ENCODE results near the gene PTPRD.

Gene PTPRD

DNA sequence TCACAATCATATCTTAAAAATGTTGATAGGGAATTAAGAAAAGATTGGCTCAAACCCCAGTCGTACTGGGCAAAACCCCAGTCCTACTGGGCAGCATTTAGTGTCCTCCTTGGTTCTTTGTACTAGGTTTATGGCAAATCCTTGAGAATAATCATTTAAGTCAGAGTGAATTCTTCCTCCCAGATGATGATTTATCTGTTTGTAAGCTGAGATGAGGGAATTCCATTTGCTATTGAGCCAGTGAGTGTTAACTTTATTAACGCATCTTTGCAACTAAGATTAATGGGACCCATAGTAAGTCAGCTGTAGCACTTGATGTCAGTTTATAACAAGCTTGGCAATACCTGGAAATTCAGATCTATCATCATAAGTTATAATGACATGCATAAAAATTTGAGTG, 1991.4 kb downstream of the PTPRD start:
- H3K27me3 ChIP-seq (ENCODE audit: control insufficient read depth in 1 of 2, insufficient read depth in 2 of 2, low read length in 2 of 2) = no peaks in the 10 kb centered on the region
- no peak overlapping the region for H3K4me3 ChIP-seq (ENCODE audit: low read depth in 1 of 2, low read length in 2 of 2)
- no peaks in the 10 kb centered on the region for H3K9me3 ChIP-seq (ENCODE audit: control insufficient read depth in 1 of 2, low read length in 2 of 2)
- no peaks in the 10 kb centered on the region for H3K4me1 ChIP-seq (ENCODE audit: control insufficient read depth in 1 of 2, insufficient read depth in 2 of 2, low read length in 2 of 2)
- no peaks in the 10 kb centered on the region for H3K36me3 ChIP-seq (ENCODE audit: control insufficient read depth in 1 of 2, insufficient read depth in 2 of 2, low read length in 2 of 2)
- H3K9ac ChIP-seq (ENCODE audit: low read depth in 1 of 2, low read length in 2 of 2) = no peak overlapping the region
- no peak overlapping the region for H3K27ac ChIP-seq (ENCODE audit: low read depth, low read length)

DNA sequence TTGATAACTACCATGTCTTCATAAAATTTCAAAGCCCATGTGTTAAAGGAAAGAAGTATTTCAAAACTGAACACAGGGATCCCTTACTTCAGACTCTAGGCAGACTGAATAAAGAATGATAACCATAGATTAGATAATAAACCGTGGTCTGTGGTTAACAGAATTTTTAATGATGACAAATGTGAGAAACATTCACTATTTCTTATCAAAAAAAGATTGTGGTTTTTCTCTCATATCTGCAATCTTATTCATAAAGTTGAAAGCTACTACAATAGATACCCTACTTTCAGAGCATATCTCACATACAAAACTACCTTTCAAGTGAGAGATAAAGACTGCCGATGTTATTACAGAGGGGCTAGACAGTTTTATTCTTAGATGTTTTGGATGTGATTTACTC, 1996.4 kb downstream of the PTPRD start:
- no peak overlapping the region for H3K27ac ChIP-seq (ENCODE audit: low read depth, low read length)
- no peaks in the 10 kb centered on the region for H3K36me3 ChIP-seq (ENCODE audit: control insufficient read depth in 1 of 2, insufficient read depth in 2 of 2, low read length in 2 of 2)
- no peak overlapping the region for H3K9ac ChIP-seq (ENCODE audit: low read depth in 1 of 2, low read length in 2 of 2)
- H3K4me3 ChIP-seq (ENCODE audit: low read depth in 1 of 2, low read length in 2 of 2) = no peak overlapping the region
- H3K9me3 ChIP-seq (ENCODE audit: control insufficient read depth in 1 of 2, low read length in 2 of 2) = no peaks in the 10 kb centered on the region
- no peaks in the 10 kb centered on the region for H3K27me3 ChIP-seq (ENCODE audit: control insufficient read depth in 1 of 2, insufficient read depth in 2 of 2, low read length in 2 of 2)
- H3K4me1 ChIP-seq (ENCODE audit: control insufficient read depth in 1 of 2, insufficient read depth in 2 of 2, low read length in 2 of 2) = no peaks in the 10 kb centered on the region

DNA sequence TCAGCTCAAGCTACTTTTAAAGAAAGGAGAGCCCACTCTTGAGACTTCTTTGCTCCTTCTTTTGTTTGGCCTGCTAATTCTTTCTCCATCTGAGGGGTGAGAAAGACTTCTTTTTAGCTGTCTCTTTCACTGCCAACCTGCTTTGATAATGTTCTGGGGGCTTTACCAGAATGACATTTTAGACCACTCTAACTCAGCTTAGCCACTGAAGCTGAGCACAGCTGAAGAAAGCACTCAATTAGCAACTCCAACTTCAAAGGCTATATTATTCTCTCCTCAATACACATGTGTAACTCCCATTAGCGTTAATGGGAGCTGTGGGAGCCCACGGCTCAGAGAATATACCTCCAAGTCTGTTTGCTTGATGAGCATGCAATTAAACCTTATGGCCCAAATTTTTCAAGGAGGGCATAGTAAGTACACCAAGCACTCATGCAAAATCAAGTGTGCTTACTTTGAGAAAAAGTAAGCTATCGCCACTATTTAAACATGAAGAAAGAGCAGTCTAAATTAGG, 1997.8 kb downstream of the PTPRD start:
- Histone ChIP-seq H3K9ac (ENCODE audit: low read depth in 1 of 2, low read length in 2 of 2) (no peak overlapping the region), H3K27ac (ENCODE audit: low read depth, low read length) (no peak overlapping the region), H3K4me1 (ENCODE audit: control insufficient read depth in 1 of 2, insufficient read depth in 2 of 2, low read length in 2 of 2) (no peaks in the 10 kb centered on the region), H3K4me3 (ENCODE audit: low read depth in 1 of 2, low read length in 2 of 2) (no peak overlapping the region), H3K27me3 (ENCODE audit: control insufficient read depth in 1 of 2, insufficient read depth in 2 of 2, low read length in 2 of 2) (no peaks in the 10 kb centered on the region), H3K9me3 (ENCODE audit: control insufficient read depth in 1 of 2, low read length in 2 of 2) (no peaks in the 10 kb centered on the region), H3K36me3 (ENCODE audit: control insufficient read depth in 1 of 2, insufficient read depth in 2 of 2, low read length in 2 of 2) (no peaks in the 10 kb centered on the region)

DNA sequence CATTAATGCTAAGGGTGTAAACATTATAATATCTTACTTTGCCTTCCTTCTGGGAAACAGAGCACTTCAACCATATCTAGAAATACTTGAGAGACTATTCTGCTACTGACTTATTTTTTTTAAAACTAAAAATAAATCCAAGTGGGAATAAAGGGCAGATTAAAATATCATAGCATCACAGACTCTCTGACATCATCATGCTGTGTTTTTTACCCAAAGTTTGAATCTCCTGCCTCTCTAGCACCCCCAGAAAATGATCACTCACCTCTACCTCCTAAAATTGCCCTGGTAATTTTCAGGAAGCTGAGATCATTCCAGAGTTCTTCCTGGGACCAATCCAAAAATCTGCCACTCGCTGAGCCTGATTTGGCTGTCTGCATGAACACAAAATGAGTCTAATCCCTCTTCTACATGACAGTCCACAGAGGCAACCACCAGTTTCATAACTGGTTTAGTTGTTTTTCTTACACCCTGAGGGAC, 1999.4 kb downstream of the PTPRD start:
- Histone ChIP-seq H3K9me3 (ENCODE audit: control insufficient read depth in 1 of 2, low read length in 2 of 2) (no peaks in the 10 kb centered on the region), H3K27ac (ENCODE audit: low read depth, low read length) (no peak overlapping the region), H3K9ac (ENCODE audit: low read depth in 1 of 2, low read length in 2 of 2) (no peak overlapping the region), H3K4me1 (ENCODE audit: control insufficient read depth in 1 of 2, insufficient read depth in 2 of 2, low read length in 2 of 2) (no peaks in the 10 kb centered on the region), H3K27me3 (ENCODE audit: control insufficient read depth in 1 of 2, insufficient read depth in 2 of 2, low read length in 2 of 2) (no peaks in the 10 kb centered on the region), H3K4me3 (ENCODE audit: low read depth in 1 of 2, low read length in 2 of 2) (no peak overlapping the region), H3K36me3 (ENCODE audit: control insufficient read depth in 1 of 2, insufficient read depth in 2 of 2, low read length in 2 of 2) (no peaks in the 10 kb centered on the region)

DNA sequence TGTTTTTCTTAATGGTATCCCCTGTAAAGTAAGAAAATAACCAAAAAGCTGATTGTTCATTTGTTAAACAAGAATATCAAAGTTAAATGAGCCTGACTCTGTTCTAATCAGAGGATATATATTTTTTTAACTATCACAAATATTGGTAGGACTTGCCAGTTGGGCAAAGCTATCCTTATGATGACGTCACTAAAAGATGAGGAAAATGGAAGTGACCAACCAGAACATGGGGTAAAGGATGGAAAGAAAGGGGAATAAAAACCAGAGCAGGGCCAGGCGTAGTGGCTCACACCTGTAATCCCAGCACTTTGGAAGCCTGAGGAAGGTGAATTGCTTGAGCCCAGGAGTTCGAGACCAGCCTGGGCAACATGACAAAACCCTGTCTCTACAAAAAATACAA, 2001.6 kb downstream of the PTPRD start:
- Histone ChIP-seq H3K9ac (ENCODE audit: low read depth in 1 of 2, low read length in 2 of 2) (no peak overlapping the region), H3K4me3 (ENCODE audit: low read depth in 1 of 2, low read length in 2 of 2) (no peak overlapping the region), H3K4me1 (ENCODE audit: control insufficient read depth in 1 of 2, insufficient read depth in 2 of 2, low read length in 2 of 2) (no peaks in the 10 kb centered on the region), H3K27me3 (ENCODE audit: control insufficient read depth in 1 of 2, insufficient read depth in 2 of 2, low read length in 2 of 2) (no peaks in the 10 kb centered on the region), H3K9me3 (ENCODE audit: control insufficient read depth in 1 of 2, low read length in 2 of 2) (no peaks in the 10 kb centered on the region), H3K27ac (ENCODE audit: low read depth, low read length) (no peak overlapping the region), H3K36me3 (ENCODE audit: control insufficient read depth in 1 of 2, insufficient read depth in 2 of 2, low read length in 2 of 2) (no peaks in the 10 kb centered on the region)

DNA sequence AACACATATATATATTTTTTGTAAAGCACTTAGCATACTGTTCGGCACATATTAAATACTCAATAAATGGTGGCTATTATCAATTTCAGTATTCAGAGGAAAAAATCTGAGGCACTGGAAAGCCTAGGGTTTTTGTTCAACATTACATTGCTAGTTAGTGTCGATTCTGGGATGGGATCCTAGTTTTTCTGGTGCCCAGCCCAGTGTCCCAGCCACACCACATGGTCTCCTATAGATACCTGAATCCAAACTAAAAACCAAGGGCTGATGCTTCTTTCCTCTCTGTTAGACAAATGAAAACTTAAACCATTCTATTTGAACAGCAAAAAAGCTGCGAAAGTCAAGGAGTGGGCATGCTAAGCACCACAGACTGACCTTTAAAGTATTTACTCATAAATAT, 2002.5 kb downstream of the PTPRD start:
- Histone ChIP-seq H3K4me3 (ENCODE audit: low read depth in 1 of 2, low read length in 2 of 2) (no peak overlapping the region), H3K9ac (ENCODE audit: low read depth in 1 of 2, low read length in 2 of 2) (no peak overlapping the region), H3K36me3 (ENCODE audit: control insufficient read depth in 1 of 2, insufficient read depth in 2 of 2, low read length in 2 of 2) (no peaks in the 10 kb centered on the region), H3K27me3 (ENCODE audit: control insufficient read depth in 1 of 2, insufficient read depth in 2 of 2, low read length in 2 of 2) (no peaks in the 10 kb centered on the region), H3K4me1 (ENCODE audit: control insufficient read depth in 1 of 2, insufficient read depth in 2 of 2, low read length in 2 of 2) (no peaks in the 10 kb centered on the region), H3K27ac (ENCODE audit: low read depth, low read length) (no peak overlapping the region), H3K9me3 (ENCODE audit: control insufficient read depth in 1 of 2, low read length in 2 of 2) (no peaks in the 10 kb centered on the region)

DNA sequence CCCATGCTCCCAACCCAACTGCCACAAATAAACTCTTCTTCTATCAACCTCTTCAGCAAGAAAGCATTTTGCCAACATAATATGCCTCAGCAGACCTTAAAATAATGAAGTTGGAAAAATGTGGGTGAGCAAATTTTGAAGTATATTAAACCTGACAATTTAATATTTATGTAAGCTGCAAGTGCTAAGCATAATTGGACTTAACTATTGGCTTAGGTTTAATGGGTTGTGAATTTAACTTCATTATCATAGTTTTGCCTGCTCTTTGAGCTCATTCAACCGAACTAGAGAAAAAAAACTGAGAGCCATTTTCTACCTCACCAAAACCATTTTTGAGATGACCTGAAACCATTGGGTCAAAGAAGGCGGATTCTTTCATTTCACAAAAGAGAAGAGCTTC, 2007.7 kb downstream of the PTPRD start:
- H3K9ac ChIP-seq (ENCODE audit: low read depth in 1 of 2, low read length in 2 of 2) = no peak overlapping the region
- H3K27me3 ChIP-seq (ENCODE audit: control insufficient read depth in 1 of 2, insufficient read depth in 2 of 2, low read length in 2 of 2) = no peaks in the 10 kb centered on the region
- no peaks in the 10 kb centered on the region for H3K36me3 ChIP-seq (ENCODE audit: control insufficient read depth in 1 of 2, insufficient read depth in 2 of 2, low read length in 2 of 2)

DNA sequence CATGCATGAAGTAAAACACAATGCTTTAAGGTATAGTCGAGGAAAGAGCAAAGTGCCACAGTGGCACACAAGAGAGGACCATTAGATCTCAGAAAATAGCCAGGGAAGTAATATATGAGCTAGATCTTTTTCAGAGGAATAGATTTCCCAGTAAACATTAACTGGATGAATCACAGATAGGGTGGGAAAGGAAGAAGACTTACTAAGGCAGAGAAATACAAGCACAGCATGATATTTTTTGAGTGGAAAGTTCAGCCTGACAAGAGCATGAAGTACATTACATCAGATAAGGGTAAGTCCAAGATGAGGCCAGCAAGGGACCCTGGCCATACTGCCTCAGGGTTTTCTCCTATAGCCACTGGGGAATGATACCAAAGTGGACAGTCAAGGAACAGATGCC, 2008.6 kb downstream of the PTPRD start:
- Histone ChIP-seq H3K36me3 (ENCODE audit: control insufficient read depth in 1 of 2, insufficient read depth in 2 of 2, low read length in 2 of 2) (no peaks in the 10 kb centered on the region), H3K27me3 (ENCODE audit: control insufficient read depth in 1 of 2, insufficient read depth in 2 of 2, low read length in 2 of 2) (no peaks in the 10 kb centered on the region), H3K9ac (ENCODE audit: low read depth in 1 of 2, low read length in 2 of 2) (no peak overlapping the region), H3K4me1 (ENCODE audit: control insufficient read depth in 1 of 2, insufficient read depth in 2 of 2, low read length in 2 of 2) (no peaks in the 10 kb centered on the region), H3K9me3 (ENCODE audit: control insufficient read depth in 1 of 2, low read length in 2 of 2) (no peaks in the 10 kb centered on the region), H3K4me3 (ENCODE audit: low read depth in 1 of 2, low read length in 2 of 2) (no peak overlapping the region), H3K27ac (ENCODE audit: low read depth, low read length) (no peak overlapping the region)

More for the DNA sequence above, 2007.7 kb downstream of the PTPRD start:
- no peak overlapping the region for H3K27ac ChIP-seq (ENCODE audit: low read depth, low read length)
- no peaks in the 10 kb centered on the region for H3K4me1 ChIP-seq (ENCODE audit: control insufficient read depth in 1 of 2, insufficient read depth in 2 of 2, low read length in 2 of 2)
- no peaks in the 10 kb centered on the region for H3K9me3 ChIP-seq (ENCODE audit: control insufficient read depth in 1 of 2, low read length in 2 of 2)
- no peak overlapping the region for H3K4me3 ChIP-seq (ENCODE audit: low read depth in 1 of 2, low read length in 2 of 2)

DNA sequence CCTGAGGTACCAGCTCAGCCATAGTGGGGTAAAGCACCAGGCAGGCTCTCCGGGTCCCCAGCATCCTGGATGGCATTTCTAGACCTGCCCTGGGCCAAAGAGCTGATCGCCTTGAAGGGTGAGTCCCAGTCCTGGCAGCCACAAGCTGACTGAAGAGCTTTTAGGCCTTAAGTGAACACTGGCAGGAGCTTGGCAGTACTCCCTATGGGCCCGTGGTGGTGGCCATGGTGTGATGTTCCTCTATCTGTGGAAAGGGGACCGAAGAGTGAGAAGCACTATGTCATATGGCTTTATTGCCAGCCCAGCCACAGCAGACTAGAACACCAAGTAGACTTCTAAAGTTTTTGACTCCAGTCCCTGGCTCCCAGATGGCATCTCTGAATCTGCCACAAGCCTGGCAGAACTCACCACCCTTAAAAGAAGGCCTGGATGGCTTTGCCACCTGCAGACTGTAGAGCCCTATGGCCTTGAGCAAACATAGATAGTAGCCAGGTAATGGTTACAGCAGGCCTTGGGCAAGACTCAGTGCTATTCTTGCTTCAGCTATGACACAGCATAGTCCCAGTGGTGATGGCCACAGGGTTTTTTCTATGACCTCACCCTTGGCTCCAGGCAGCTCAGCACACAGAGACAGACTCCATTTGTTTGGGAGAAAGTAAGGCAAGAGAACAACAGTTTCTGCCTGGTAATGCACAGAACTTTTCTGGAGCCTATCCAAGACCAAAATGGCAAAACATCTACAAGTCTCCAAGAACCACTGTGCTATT, 2011.7 kb downstream of the PTPRD start:
- no peak overlapping the region for H3K27ac ChIP-seq (ENCODE audit: low read depth, low read length)
- H3K9ac ChIP-seq (ENCODE audit: low read depth in 1 of 2, low read length in 2 of 2) = no peak overlapping the region
- no peaks in the 10 kb centered on the region for H3K27me3 ChIP-seq (ENCODE audit: control insufficient read depth in 1 of 2, insufficient read depth in 2 of 2, low read length in 2 of 2)
- H3K9me3 ChIP-seq (ENCODE audit: control insufficient read depth in 1 of 2, low read length in 2 of 2) = no peaks in the 10 kb centered on the region
- no peaks in the 10 kb centered on the region for H3K4me1 ChIP-seq (ENCODE audit: control insufficient read depth in 1 of 2, insufficient read depth in 2 of 2, low read length in 2 of 2)
- no peak overlapping the region for H3K4me3 ChIP-seq (ENCODE audit: low read depth in 1 of 2, low read length in 2 of 2)
- no peaks in the 10 kb centered on the region for H3K36me3 ChIP-seq (ENCODE audit: control insufficient read depth in 1 of 2, insufficient read depth in 2 of 2, low read length in 2 of 2)

DNA sequence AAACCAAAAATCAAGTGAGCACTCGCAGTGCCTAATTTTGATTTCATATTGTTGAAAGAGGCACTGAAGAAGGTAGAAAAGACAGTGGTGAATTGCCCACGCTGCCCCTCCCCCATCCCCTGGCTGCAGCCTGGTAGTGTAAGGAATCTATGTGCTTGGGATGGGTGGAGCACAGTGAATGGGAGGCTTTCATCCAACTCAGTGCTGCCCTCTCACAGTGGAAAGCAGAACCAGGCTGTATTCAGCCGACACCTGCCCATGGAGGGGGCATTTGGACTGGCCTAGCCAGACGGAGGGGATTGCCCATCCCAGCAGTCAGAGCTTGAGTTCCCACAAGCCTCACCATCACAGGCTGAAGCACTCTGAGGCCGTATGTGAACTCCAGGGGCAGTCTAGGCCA, 2012.9 kb downstream of the PTPRD start:
- Histone ChIP-seq H3K9ac (ENCODE audit: low read depth in 1 of 2, low read length in 2 of 2) (no peak overlapping the region), H3K4me3 (ENCODE audit: low read depth in 1 of 2, low read length in 2 of 2) (no peak overlapping the region), H3K27ac (ENCODE audit: low read depth, low read length) (no peak overlapping the region), H3K4me1 (ENCODE audit: control insufficient read depth in 1 of 2, insufficient read depth in 2 of 2, low read length in 2 of 2) (no peaks in the 10 kb centered on the region), H3K36me3 (ENCODE audit: control insufficient read depth in 1 of 2, insufficient read depth in 2 of 2, low read length in 2 of 2) (no peaks in the 10 kb centered on the region), H3K9me3 (ENCODE audit: control insufficient read depth in 1 of 2, low read length in 2 of 2) (no peaks in the 10 kb centered on the region), H3K27me3 (ENCODE audit: control insufficient read depth in 1 of 2, insufficient read depth in 2 of 2, low read length in 2 of 2) (no peaks in the 10 kb centered on the region)
